PC-9 (cell line): ENCODE results near the gene MLN.

Experiments
- EZH2 ChIP-seq: fragments of 200-600 bp; sonication (generic); IDR thresholded peaks from 2 replicates; pipeline ENCODE4 v1.8.0; 2017; ENCODE audit warnings: antibody characterized with exemption, low read depth
- TF ChIP-seq, protein P1 (sequence below): fragments of 200-600 bp; sonication (generic); conservative IDR thresholded peaks from 2 replicates; pipeline ENCODE4 v1.6.1; 2017; ENCODE audit warnings: mixed run types, antibody characterized with exemption, mild to moderate bottlenecking, moderate library complexity

DNA sequence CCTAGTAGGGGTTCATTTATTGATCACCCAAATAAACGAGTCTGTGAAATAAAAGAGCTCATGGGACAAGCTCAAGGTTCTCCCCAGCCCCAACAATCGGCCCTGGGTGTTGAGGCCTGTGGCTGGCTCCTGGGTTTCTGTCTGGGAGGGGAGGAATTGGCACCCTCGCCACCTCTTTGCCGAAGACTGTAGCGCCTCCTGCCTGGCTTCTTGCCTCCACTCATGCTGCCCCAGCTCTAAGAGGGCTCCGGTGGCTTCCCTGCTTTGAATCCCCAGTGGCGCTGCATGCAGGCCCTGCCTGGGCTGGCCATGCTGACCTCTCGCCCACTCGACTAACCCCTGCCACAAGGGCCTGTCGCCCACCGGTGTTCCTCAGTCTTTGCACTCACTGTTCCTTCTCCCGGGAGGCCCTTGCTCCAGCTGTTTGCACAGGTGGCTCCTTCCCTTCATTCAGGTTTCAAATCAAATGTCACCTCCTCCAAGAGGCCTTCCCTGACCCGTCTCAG, 5.4 kb downstream of the MLN start:
- TF ChIP-seq, protein P1, sequence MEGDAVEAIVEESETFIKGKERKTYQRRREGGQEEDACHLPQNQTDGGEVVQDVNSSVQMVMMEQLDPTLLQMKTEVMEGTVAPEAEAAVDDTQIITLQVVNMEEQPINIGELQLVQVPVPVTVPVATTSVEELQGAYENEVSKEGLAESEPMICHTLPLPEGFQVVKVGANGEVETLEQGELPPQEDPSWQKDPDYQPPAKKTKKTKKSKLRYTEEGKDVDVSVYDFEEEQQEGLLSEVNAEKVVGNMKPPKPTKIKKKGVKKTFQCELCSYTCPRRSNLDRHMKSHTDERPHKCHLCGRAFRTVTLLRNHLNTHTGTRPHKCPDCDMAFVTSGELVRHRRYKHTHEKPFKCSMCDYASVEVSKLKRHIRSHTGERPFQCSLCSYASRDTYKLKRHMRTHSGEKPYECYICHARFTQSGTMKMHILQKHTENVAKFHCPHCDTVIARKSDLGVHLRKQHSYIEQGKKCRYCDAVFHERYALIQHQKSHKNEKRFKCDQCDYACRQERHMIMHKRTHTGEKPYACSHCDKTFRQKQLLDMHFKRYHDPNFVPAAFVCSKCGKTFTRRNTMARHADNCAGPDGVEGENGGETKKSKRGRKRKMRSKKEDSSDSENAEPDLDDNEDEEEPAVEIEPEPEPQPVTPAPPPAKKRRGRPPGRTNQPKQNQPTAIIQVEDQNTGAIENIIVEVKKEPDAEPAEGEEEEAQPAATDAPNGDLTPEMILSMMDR, result no peak
- TF ChIP-seq EZH2, result no peak
